Natural killer cell (primary cell): ENCODE data around the gene MAP3K14. TPM values are rescaled to one million over a fixed set of nuclear protein-coding genes. Genes with fewer than 3 reads are reported as not detected.

ENCODE experiments used
- ATAC-seq, 3 donors: fragments of 150-1000 bp in 2 of 3; fragments of 200-7000 bp in 1 of 3; cut with Tn5 transposase; 1 replicate in 1 of 3; 2 replicates in 2 of 3; pipeline ENCODE4 v1.10.0; 2021; ENCODE audit warnings: mild to moderate bottlenecking in 2 of 3, moderate library complexity in 2 of 3
- DNase-seq, 2 donors: peaks; one replicate each; pipeline versions ENCODE4 v3.0.0 to v3.0.0-alpha.2; 2013 to 2021; ENCODE audit warnings: mixed read lengths in 1 of 2
- H3K27ac ChIP-seq: one replicate; pipeline ENCODE4 v1.5.1; 2013; ENCODE audit warnings: mild to moderate bottlenecking, low read length
- H3K27me3 ChIP-seq: one replicate; pipeline ENCODE4 v1.6.1; 2013; ENCODE audit warnings: low read length; ENCODE audit not compliant: control insufficient read depth, insufficient read depth
- H3K36me3 ChIP-seq: one replicate; pipeline ENCODE4 v1.6.1; 2013; ENCODE audit warnings: low read length; ENCODE audit not compliant: control insufficient read depth, insufficient read depth
- H3K4me1 ChIP-seq: one replicate; pipeline ENCODE4 v1.6.1; 2013; ENCODE audit warnings: low read length; ENCODE audit not compliant: control insufficient read depth, insufficient read depth
- H3K4me3 ChIP-seq: one replicate; pipeline ENCODE4 v1.5.1; 2013; ENCODE audit warnings: low read length
- H3K9me3 ChIP-seq: one replicate; pipeline ENCODE4 v1.6.1; 2013; ENCODE audit warnings: low read length; ENCODE audit not compliant: control insufficient read depth, insufficient read depth
- H3K27ac Mint-ChIP-seq, 2 donors: one replicate each; pipeline ENCODE4 v1.8.0; 2022; ENCODE audit warnings: mild to moderate bottlenecking in 2 of 2, mixed read lengths in 2 of 2, moderate library complexity in 1 of 2
- H3K27me3 Mint-ChIP-seq, 2 donors: one replicate each; pipeline ENCODE4 v1.8.0; 2022; ENCODE audit warnings: low read depth in 2 of 2, mixed read lengths in 2 of 2
- H3K36me3 Mint-ChIP-seq: one replicate; pipeline ENCODE4 v1.8.0; 2022; ENCODE audit warnings: mixed read lengths
- H3K4me1 Mint-ChIP-seq, 2 donors: one replicate each; pipeline ENCODE4 v1.8.0; 2022; ENCODE audit warnings: mixed read lengths in 2 of 2
- H3K4me3 Mint-ChIP-seq: one replicate; pipeline ENCODE4 v1.8.0; 2022; ENCODE audit warnings: mild to moderate bottlenecking, moderate library complexity, mixed read lengths
- H3K9me3 Mint-ChIP-seq, 2 donors: one replicate each; pipeline ENCODE4 v1.8.0; 2022; ENCODE audit warnings: mixed read lengths in 2 of 2
- CTCF ChIP-seq: fragments of 200-600 bp; IDR thresholded peaks from one replicate; pipeline ENCODE4 v1.8.0; 2022; ENCODE audit warnings: antibody characterized with exemption
- WGBS: methylation state at CpG from one replicate; pipeline ENCODE4 v1.1.7; 2013; ENCODE audit warnings: missing lambda C conversion rate; ENCODE audit not compliant: insufficient coverage; 5-methylcytosine and 5-hydroxymethylcytosine counted together
- intact Hi-C: fragments of 100-400 bp; cut with micrococcal nuclease; formaldehyde crosslinking; loops from one replicate; pipeline ENCODE4 v1.14.2; 2022
- total RNA-seq, 4 donors: library from RNA; stranded (reverse); fragments of 120-200 nt in 1 of 4; gene quantifications; one replicate each; pipeline versions ENCODE4 v1.2.3 to v1.2.4, GENCODE V29; 2013 to 2022

MAP3K14 gene
- total RNA-seq, 3 donors from 2014 or later (not counting 1 experiment from before 2014, with no cell fraction given): 28.0 to 31.9 (median 31.6) TPM

GRCh38 chr17:45342871-45343526 lies 26.2 kb upstream of the MAP3K14 start:
- no peak for ATAC-seq

GRCh38 chr17:45342306-45342705 lies 25.5 kb upstream of the MAP3K14 start:
- no peaks in the 10 kb centered on the region for H3K36me3 Mint-ChIP-seq
- no peaks in the 10 kb centered on the region for H3K36me3 ChIP-seq
- 97% methylated on average over 11 of the region's 11 CpGs for WGBS
- no peaks in the 10 kb centered on the region for H3K9me3 Mint-ChIP-seq
- no peak for TF ChIP-seq CTCF
- H3K27me3 ChIP-seq: no peaks in the 10 kb centered on the region
- no peaks in the 10 kb centered on the region for H3K4me1 ChIP-seq
- no peak overlapping the region for H3K4me3 ChIP-seq
- H3K4me3 Mint-ChIP-seq: no peak overlapping the region
- no peaks in the 10 kb centered on the region for H3K27me3 Mint-ChIP-seq
- ATAC-seq: no peak
- no peaks in the 10 kb centered on the region for H3K4me1 Mint-ChIP-seq
- H3K9me3 ChIP-seq: no peaks in the 10 kb centered on the region
- no peak overlapping the region for H3K27ac ChIP-seq
- intact Hi-C loops: no loop called here
- no peak overlapping the region for H3K27ac Mint-ChIP-seq
- DNase-seq: no peak

More at GRCh38 chr17:45342871-45343526, 26.2 kb upstream of the MAP3K14 start:
- Histone ChIP-seq H3K36me3 (no peaks in the 10 kb centered on the region), H3K27ac (no peak overlapping the region), H3K4me1 (no peaks in the 10 kb centered on the region), H3K4me3 (no peak overlapping the region), H3K9me3 (no peaks in the 10 kb centered on the region), H3K27me3 (no peaks in the 10 kb centered on the region)
- H3K9me3 Mint-ChIP-seq: no peaks in the 10 kb centered on the region
- H3K27me3 Mint-ChIP-seq: peaks cover 0 to 3% of the 10 kb centered on the region in 2 donors
- 97% methylated on average over 4 of the region's 4 CpGs for WGBS
- intact Hi-C loops: no loop called here
- no peak for TF ChIP-seq CTCF
- no peaks in the 10 kb centered on the region for H3K4me1 Mint-ChIP-seq
- DNase-seq: no peak
- H3K4me3 Mint-ChIP-seq: no peak overlapping the region
- no peaks in the 10 kb centered on the region for H3K36me3 Mint-ChIP-seq
- no peak overlapping the region for H3K27ac Mint-ChIP-seq

- no peaks in the 10 kb centered on the region for H3K4me1 ChIP-seq
- WGBS: 92% methylated on average over 14 of the region's 14 CpGs
- no peak overlapping the region for H3K4me3 ChIP-seq
- DNase-seq (no peak), ATAC-seq (no peak)
- H3K4me1 Mint-ChIP-seq: no peaks in the 10 kb centered on the region
- H3K27ac Mint-ChIP-seq: no peak overlapping the region
- no peaks in the 10 kb centered on the region for H3K9me3 ChIP-seq
- H3K27me3 Mint-ChIP-seq: no peaks in the 10 kb centered on the region
- no peaks in the 10 kb centered on the region for H3K27me3 ChIP-seq
- no peak overlapping the region for H3K4me3 Mint-ChIP-seq
- H3K36me3 Mint-ChIP-seq: no peaks in the 10 kb centered on the region
- H3K27ac ChIP-seq: no peak overlapping the region
- H3K36me3 ChIP-seq: no peaks in the 10 kb centered on the region
- H3K9me3 Mint-ChIP-seq: no peaks in the 10 kb centered on the region
- TF ChIP-seq CTCF: no peak
- intact Hi-C loops: no loop called here
These were observed 24.8 kb upstream of the MAP3K14 start for GRCh38 chr17:45341533-45342158.
